ENCODE results near the gene MEGF11. TPM values are rescaled to one million over a fixed set of nuclear protein-coding genes. Genes with fewer than 3 reads are reported as not detected.
"Not testable (repeated sequence)": the region's sequence is repeated elsewhere in the genome, so short reads cannot be mapped to it uniquely, and the experiment has no call there.

Gene MEGF11
- polyA plus RNA-seq, 1 of the 3 experiments (the other 2 are of a cell fraction) = not detected

DNA sequence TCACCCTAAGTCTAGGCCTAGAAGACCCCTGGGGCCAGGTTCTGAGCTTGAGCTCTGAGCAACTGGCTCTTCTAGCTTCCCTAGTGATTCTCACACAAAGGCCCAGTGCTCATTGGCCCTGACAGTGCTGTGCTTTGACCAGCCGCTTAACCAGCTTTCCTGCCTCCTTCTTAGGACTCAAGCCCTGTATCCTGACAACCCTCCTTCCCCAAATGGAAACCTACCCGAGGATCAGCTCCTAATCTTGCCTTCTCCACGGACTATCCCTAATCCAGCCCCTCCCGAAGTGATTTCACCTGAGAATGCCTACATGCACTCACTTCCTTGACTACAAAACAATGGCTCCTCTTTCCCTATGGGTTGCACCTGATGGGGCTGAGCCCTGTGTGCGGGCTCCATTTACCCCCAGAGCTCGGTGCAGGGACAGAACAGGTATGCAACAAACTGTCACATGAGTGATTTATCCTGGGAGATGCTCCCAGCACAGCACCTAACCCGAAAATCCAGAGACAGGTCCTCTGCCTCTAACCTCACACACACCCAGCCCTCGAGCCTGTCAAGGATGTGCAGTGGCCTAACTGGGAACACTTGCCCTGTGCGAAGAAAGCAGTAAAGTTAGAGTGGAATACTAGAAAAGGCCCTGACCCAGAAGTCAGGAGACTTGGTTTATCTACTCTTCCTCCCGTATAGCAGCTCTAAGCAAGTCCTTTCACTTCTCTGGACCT is 2.3 kb downstream of the MEGF11 start:
- POLR2A ChIA-PET = no interaction called here
- no peak for DNase-seq

DNA sequence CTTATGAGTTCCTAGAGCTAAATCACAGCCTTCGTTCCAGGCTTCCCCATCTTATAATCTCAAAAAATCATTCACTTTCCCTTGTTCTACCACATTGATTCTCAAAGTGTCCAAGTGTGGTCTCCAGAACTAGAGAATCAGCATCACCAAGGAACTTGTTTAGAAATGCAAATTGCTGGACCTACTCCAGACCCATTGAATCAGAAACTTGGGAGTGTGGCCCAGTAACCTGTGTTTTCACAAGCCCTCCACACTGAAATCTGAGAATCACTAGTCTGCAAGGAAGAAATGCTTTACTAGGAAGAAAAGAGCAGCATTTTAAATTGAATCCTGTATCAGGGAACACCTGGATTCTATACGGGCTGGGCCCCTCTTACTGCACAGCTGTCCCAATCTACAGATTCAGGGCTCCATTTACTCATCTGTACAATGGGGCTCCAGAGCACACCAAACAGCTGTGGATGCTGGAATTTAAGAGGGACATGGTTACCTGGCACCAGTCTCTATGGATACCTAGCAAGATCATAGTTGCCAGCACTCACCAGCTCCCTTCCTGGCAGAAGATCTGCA is 3.9 kb downstream of the MEGF11 start:
- Histone ChIP-seq H3K9ac (no peak overlapping the region), H3K79me2 (ENCODE audit: insufficient read depth) (no peaks in the 10 kb centered on the region), H3K27me3 (ENCODE audit: insufficient read depth) (peaks cover 50% of the 10 kb centered on the region), H3K4me3 (ENCODE audit: low read depth in 2 of 2, low read length in 1 of 2) (no peak overlapping the region), H3K4me2 (no peak overlapping the region), H3K36me3 (replicated peaks in 1 of 2; ENCODE audit: control insufficient read depth in 1 of 2, insufficient read depth in 2 of 2, low read length in 1 of 2) (no peaks in the 10 kb centered on the region), H3K9me3 (no peaks in the 10 kb centered on the region), H3K9me2 (no peaks in the 10 kb centered on the region), H2AFZ (ENCODE audit: low read depth) (no peak overlapping the region), H3K27ac (ENCODE audit: low read depth in 2 of 2, low read length in 1 of 2) (no peak overlapping the region), H3F3A (replicated peaks; ENCODE audit: insufficient read depth) (no peaks in the 10 kb centered on the region), H4K20me1 (ENCODE audit: insufficient read depth) (no peaks in the 10 kb centered on the region), H3K4me1 (ENCODE audit: control insufficient read depth in 1 of 2, insufficient read depth in 2 of 2, low read depth in 1 of 2, low read length in 1 of 2) (peaks cover 0 to 8% of the 10 kb centered on the region in 2 experiments; a peak in 1 of 4 replicates)
- CTCF ChIA-PET = interaction anchor here (1.7 to 2.9 kb wide), 2 partner anchors 18 to 334 kb away, joined by 3 to 10 read pairs; no protein-coding TSS in a partner anchor
- POLR2A ChIA-PET = no interaction called here
- TF ChIP-seq RCOR1 (IDR thresholded peaks at IDR 0.05; ENCODE audit: low read length) (no peak), EP300 (IDR thresholded peaks at IDR 0.05; ENCODE audit: borderline replicate concordance in 1 of 2, low read depth in 1 of 2, low read length in 1 of 2) (no peak)
- DNase-seq = no peak
- 97% methylated on average over 2 of the region's 2 CpGs for WGBS (ENCODE audit: low lambda C conversion rate)

More for the DNA sequence above, 2.3 kb downstream of the MEGF11 start:
- H3K79me2 ChIP-seq (ENCODE audit: insufficient read depth) = no peaks in the 10 kb centered on the region
- WGBS (ENCODE audit: low lambda C conversion rate) = 74% methylated on average over 10 of the region's 10 CpGs
- H3K9me3 ChIP-seq = no peaks in the 10 kb centered on the region
- H4K20me1 ChIP-seq (ENCODE audit: insufficient read depth) = no peaks in the 10 kb centered on the region
- H3K27ac ChIP-seq (ENCODE audit: low read depth in 2 of 2, low read length in 1 of 2) = no peak overlapping the region
- peaks cover 66% of the 10 kb centered on the region for H3K27me3 ChIP-seq (ENCODE audit: insufficient read depth)
- H3F3A ChIP-seq (replicated peaks; ENCODE audit: insufficient read depth) = no peaks in the 10 kb centered on the region
- no peak overlapping the region for H2AFZ ChIP-seq (ENCODE audit: low read depth)
- H3K4me1 ChIP-seq (ENCODE audit: control insufficient read depth in 1 of 2, insufficient read depth in 2 of 2, low read depth in 1 of 2, low read length in 1 of 2) = peaks cover 0 to 8% of the 10 kb centered on the region in 2 experiments; a peak in 1 of 4 replicates
- no peak overlapping the region for H3K9ac ChIP-seq
- no peak overlapping the region for H3K4me2 ChIP-seq
- no peaks in the 10 kb centered on the region for H3K36me3 ChIP-seq (replicated peaks in 1 of 2; ENCODE audit: control insufficient read depth in 1 of 2, insufficient read depth in 2 of 2, low read length in 1 of 2)
- no peak overlapping the region for H3K4me3 ChIP-seq (ENCODE audit: low read depth in 2 of 2, low read length in 1 of 2)
- TF ChIP-seq FOSL2 (IDR thresholded peaks at IDR 0.05; ENCODE audit: borderline replicate concordance, low read depth) (no peak), ELF1 (IDR thresholded peaks at IDR 0.05) (no peak), POLR2AphosphoS5 (IDR thresholded peaks at IDR 0.05; ENCODE audit: low read depth, low read length) (no peak), EP300 (IDR thresholded peaks at IDR 0.05; ENCODE audit: borderline replicate concordance in 1 of 2, low read depth in 1 of 2, low read length in 1 of 2) (no peak), MEF2A (IDR thresholded peaks at IDR 0.05; ENCODE audit: borderline replicate concordance, low read depth) (no peak)
- TF ChIP-seq, protein P1, sequence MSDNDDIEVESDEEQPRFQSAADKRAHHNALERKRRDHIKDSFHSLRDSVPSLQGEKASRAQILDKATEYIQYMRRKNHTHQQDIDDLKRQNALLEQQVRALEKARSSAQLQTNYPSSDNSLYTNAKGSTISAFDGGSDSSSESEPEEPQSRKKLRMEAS (IDR thresholded peaks at IDR 0.05; ENCODE audit: low read depth) = no peak
- H3K9me2 ChIP-seq = no peaks in the 10 kb centered on the region
- CTCF ChIA-PET = interaction anchor here (0.7 to 2.9 kb wide), 13 partner anchors 8 to 335 kb away, joined by 3 to 10 read pairs (median 4); no protein-coding TSS in a partner anchor

DNA sequence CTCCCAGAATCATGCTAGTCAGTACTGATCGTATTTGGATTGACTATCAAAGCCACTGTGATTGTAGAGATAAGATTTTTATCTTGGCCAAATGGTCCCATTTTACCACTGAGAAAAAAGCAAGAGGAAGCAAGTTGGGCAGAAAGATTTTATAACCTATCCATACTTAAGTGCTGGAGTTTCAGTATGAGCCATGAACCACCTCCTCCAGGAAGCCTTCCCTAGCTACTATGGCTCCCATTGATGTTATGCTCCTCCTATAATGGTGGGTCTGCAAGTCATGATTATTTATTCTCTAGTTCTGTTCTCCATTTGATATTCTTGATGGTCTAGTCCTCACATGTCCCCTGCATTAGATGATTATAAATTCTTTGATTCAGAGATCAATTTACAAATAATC is 6.6 kb downstream of the MEGF11 start:
- Histone ChIP-seq H3K36me3 (replicated peaks in 1 of 2; ENCODE audit: control insufficient read depth in 1 of 2, insufficient read depth in 2 of 2, low read length in 1 of 2) (no peaks in the 10 kb centered on the region), H3K27ac (ENCODE audit: low read depth in 2 of 2, low read length in 1 of 2) (no peak overlapping the region), H3K9ac (no peak overlapping the region), H3K27me3 (ENCODE audit: insufficient read depth) (peaks cover 31% of the 10 kb centered on the region; the same call in 1 of the 2 replicates), H3K4me2 (no peak overlapping the region), H4K20me1 (ENCODE audit: insufficient read depth) (no peaks in the 10 kb centered on the region), H3K79me2 (ENCODE audit: insufficient read depth) (no peaks in the 10 kb centered on the region), H2AFZ (ENCODE audit: low read depth) (no peak overlapping the region), H3K4me1 (ENCODE audit: control insufficient read depth in 1 of 2, insufficient read depth in 2 of 2, low read depth in 1 of 2, low read length in 1 of 2) (peaks cover 0 to 2% of the 10 kb centered on the region in 2 experiments; a peak in 1 of 4 replicates), H3K4me3 (ENCODE audit: low read depth in 2 of 2, low read length in 1 of 2) (no peak overlapping the region), H3K9me3 (no peaks in the 10 kb centered on the region), H3K9me2 (no peaks in the 10 kb centered on the region), H3F3A (replicated peaks; ENCODE audit: insufficient read depth) (no peaks in the 10 kb centered on the region)
- ChIA-PET POLR2A (no interaction called here), CTCF (no interaction called here)
- 31% methylated on average over 1 of the region's 1 CpG for WGBS (ENCODE audit: low lambda C conversion rate)
- TF ChIP-seq, protein P2, sequence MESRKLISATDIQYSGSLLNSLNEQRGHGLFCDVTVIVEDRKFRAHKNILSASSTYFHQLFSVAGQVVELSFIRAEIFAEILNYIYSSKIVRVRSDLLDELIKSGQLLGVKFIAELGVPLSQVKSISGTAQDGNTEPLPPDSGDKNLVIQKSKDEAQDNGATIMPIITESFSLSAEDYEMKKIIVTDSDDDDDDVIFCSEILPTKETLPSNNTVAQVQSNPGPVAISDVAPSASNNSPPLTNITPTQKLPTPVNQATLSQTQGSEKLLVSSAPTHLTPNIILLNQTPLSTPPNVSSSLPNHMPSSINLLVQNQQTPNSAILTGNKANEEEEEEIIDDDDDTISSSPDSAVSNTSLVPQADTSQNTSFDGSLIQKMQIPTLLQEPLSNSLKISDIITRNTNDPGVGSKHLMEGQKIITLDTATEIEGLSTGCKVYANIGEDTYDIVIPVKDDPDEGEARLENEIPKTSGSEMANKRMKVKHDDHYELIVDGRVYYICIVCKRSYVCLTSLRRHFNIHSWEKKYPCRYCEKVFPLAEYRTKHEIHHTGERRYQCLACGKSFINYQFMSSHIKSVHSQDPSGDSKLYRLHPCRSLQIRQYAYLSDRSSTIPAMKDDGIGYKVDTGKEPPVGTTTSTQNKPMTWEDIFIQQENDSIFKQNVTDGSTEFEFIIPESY (IDR thresholded peaks at IDR 0.05; ENCODE audit: borderline replicate concordance, low read depth) = no peak
- TF ChIP-seq, protein P3, sequence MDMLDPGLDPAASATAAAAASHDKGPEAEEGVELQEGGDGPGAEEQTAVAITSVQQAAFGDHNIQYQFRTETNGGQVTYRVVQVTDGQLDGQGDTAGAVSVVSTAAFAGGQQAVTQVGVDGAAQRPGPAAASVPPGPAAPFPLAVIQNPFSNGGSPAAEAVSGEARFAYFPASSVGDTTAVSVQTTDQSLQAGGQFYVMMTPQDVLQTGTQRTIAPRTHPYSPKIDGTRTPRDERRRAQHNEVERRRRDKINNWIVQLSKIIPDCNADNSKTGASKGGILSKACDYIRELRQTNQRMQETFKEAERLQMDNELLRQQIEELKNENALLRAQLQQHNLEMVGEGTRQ (IDR thresholded peaks at IDR 0.05; ENCODE audit: borderline replicate concordance, low read depth, low read length) = no peak
- TF ChIP-seq TCF12 (IDR thresholded peaks at IDR 0.05) = no peak
- no peak for TF ChIP-seq YY1 (IDR thresholded peaks at IDR 0.05; ENCODE audit: low read depth)
- no peak for TF ChIP-seq FOXM1 (IDR thresholded peaks at IDR 0.05; ENCODE audit: low read depth)
- DNase-seq = no peak

DNA sequence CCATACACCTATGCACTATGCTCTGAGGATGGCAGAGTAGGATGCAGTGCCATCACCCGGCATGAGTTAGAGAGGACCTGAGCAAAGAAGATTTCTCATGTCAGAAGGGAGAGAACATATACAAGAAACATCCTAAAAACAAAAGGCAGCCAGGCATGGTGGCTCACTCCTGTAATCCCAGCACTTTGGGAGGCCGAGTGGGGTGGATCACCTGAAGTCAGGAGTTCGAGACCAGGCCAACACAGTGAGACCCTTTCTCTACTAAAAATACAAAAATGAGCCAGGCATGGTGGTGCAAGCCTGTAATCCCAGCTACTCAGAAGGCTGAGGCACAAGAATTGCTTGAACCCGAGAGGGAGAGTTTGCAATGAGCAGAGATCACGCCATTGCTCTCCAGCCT is 7.7 kb downstream of the MEGF11 start:
- H3K9ac ChIP-seq; H3K9me3 ChIP-seq; H3K4me2 ChIP-seq; H3K4me1 ChIP-seq (ENCODE audit: control insufficient read depth in 1 of 2, insufficient read depth in 2 of 2, low read depth in 1 of 2, low read length in 1 of 2); H3K36me3 ChIP-seq (replicated peaks in 1 of 2; ENCODE audit: control insufficient read depth in 1 of 2, insufficient read depth in 2 of 2, low read length in 1 of 2); H4K20me1 ChIP-seq (ENCODE audit: insufficient read depth); H3K79me2 ChIP-seq (ENCODE audit: insufficient read depth); H3K9me2 ChIP-seq; DNase-seq; CTCF ChIA-PET; H3K27ac ChIP-seq (ENCODE audit: low read depth in 2 of 2, low read length in 1 of 2); POLR2A ChIA-PET; H3K4me3 ChIP-seq (ENCODE audit: low read depth in 2 of 2, low read length in 1 of 2); H2AFZ ChIP-seq (ENCODE audit: low read depth); H3F3A ChIP-seq (replicated peaks; ENCODE audit: insufficient read depth): not testable (repeated sequence)
- H3K27me3 ChIP-seq (ENCODE audit: insufficient read depth) = peaks cover 21% of the 10 kb centered on the region; the same call in 1 of the 2 replicates
- WGBS (ENCODE audit: low lambda C conversion rate) = 42% methylated on average over 5 of the region's 5 CpGs
